Measurements from ENCODE around the gene CPED1.
"Not testable (repeated sequence)": the region's sequence is repeated elsewhere in the genome, so short reads cannot be mapped to it uniquely, and the experiment has no call there.

CPED1 gene

DNA sequence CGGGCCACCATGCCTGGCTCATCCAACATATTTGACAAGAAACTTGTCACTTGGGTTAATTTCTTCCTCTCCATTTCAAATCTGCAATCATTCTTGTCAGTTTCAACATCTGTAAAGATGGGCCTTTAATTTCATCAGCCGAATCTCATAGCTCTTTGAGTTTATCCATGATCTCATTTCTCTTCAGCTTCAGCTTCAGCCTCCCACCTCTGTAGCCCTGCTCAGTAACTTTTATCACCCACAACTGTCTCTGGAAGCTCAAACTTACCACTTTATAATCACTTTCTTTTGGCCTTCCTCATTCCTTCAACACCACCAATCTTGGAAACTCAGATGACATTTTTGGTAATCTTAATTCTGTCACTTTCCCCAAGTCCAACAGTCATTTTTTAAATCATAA, 83.2 kb downstream of the CPED1 start:
- no peak for DNase-seq (ENCODE audit: low read depth)

- no peak for DNase-seq (ENCODE audit: low read depth)
Observed at GRCh38 chr7:121072826-121073225, 84.3 kb downstream of the CPED1 start.

- DNase-seq (ENCODE audit: low read depth): no peak
Observed at GRCh38 chr7:121073463-121074099, 85.1 kb downstream of the CPED1 start.

GRCh38 chr7:121075424-121075841, 86.9 kb downstream of the CPED1 start:
- not testable (repeated sequence) for DNase-seq (ENCODE audit: low read depth)

DNA sequence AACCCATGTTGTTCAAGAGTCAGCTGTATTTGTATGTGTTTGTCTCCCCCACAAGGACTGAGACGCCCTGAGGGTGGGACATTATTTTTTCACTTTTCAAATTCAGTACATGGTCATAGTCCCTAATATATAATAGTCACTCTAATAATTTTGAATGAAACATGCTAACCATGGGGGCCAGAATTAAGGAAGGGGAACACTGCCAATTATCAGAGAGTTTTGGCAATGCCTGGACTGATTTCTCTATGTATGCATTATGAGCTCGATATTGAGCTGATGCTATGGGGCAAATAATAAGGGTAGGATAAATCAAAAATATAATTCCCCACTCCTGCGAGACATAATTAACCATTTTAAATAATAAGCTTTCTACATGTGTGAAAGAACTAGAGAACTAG, 87.4 kb downstream of the CPED1 start:
- DNase-seq (ENCODE audit: low read depth): no peak

DNA sequence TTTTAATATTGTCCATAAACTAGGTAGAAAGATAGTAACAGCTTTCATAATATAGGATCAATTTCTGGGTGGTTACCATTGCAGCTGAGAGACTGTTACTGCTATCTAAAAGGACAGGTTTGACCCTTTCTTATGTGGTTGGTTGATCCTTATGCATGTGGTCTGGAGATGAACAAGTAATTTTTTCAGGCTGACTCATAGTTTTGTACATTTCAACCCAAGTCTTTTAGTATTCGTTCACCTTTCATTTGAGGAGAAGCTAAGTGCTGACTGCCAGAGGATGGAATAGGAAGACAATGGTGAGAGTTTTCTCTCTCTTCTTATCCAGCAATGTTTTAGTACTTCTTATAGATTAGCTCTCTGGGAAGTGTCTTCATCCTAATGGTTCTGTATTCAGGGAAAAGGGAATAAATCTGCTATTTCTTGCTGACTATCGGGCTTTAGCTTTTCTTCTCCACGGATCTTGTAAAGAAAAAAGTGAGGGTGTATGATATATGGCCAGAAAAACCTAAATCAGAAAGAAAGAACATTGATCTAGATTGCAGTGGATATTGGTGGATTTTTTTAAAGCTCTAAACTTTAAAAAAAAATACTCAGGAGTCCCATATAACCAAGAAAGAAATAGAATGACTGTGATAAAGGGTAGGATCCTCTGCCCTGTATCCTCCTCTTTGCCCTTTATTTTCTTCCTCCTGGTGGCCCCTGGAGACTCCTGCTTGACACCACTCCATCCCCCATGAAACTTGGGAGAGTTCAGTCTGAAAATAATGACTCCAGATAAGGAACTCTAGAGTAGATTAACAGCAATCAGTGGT, 88.0 kb downstream of the CPED1 start:
- no peak for DNase-seq (ENCODE audit: low read depth)

DNA sequence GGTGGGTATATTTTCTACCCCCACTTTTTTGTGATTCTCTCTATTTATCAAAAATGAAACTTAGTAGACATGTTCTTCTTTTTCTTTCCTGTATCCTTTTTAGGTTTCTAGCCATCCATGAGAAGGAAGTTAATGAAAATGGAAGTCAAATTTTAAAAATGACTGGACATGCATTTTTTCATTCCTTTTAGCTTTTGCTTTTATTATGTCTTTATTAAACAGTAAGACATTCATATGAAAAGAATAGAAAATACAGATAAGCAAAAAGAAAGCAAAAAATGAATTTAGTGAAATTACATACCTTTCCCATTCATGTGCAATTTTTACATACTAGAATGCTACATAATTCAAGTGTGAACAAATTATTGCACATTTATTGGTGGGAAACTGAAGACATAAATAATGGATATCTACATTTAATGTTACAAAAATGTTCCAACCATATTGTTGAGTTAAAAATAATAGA, 88.7 kb downstream of the CPED1 start:
- no peak for DNase-seq (ENCODE audit: low read depth)

- DNase-seq (ENCODE audit: low read depth): no peak
Observed at GRCh38 chr7:121078701-121079227, 90.3 kb downstream of the CPED1 start.

- no peak for DNase-seq (ENCODE audit: low read depth)
Observed at GRCh38 chr7:121079425-121080169, 91.1 kb downstream of the CPED1 start.

GRCh38 chr7:121080257-121080912, 91.9 kb downstream of the CPED1 start:
- DNase-seq (ENCODE audit: low read depth): no peak

GRCh38 chr7:121080913-121081326, 92.4 kb downstream of the CPED1 start:
- no peak for DNase-seq (ENCODE audit: low read depth)

- DNase-seq (ENCODE audit: low read depth): peak; percentile 56
Observed at GRCh38 chr7:121081327-121081936, 92.9 kb downstream of the CPED1 start.

DNA sequence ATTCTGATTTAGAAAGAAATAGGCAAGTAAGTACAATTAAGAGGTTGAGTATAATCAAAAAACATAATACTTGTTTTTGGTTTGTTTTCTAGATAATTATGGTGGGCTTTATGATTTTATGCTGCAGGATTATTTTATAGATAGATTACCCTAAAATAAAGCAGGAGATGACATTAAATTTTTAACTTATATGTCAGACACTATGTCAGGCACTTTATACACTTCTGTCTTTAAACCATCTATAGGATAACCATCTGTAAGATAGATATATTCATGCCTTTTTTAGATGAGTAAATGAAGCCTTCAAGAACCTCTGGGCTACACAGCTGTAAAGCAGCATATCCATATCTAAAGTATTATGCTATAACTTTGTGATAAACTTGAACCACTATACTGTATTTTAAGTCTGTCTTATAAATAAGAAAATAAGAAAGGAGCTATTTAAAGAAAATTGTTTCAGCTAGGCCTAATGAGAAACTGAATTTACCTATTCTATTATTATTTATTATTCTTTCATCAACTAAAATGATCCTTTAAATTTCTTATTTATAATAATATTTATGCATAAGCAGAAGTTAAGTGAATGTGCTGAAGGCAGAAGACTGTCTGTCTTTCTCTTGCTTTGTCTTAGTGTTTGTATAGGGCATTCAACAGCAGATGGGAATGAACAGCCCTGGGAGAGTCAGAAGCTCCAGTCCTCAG, 94.0 kb downstream of the CPED1 start:
- no peak for DNase-seq (ENCODE audit: low read depth)

- no peak for DNase-seq (ENCODE audit: low read depth)
Observed at GRCh38 chr7:121083138-121083789, 94.8 kb downstream of the CPED1 start.

DNA sequence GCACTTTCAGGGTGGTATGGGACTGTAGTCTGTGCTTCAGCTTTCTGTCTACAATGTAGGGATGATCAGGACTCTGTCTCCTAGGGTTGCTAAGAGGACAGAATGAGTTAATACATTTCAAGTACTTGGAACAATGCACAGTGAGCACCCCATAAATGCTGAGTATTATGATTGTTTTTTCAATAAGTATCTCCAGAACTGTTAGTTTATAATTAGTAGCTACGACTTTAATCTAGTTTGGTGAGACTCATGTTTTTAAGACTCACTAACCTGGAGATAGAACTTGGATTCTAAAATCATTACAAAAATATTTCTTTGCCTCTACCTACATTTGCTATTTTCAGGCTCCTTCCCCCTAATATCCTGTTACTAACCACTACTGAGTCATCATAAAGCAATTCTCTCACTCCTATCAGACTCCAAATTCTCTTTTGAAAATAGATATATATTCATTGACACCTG, 95.3 kb downstream of the CPED1 start:
- DNase-seq (ENCODE audit: low read depth): no peak

DNA sequence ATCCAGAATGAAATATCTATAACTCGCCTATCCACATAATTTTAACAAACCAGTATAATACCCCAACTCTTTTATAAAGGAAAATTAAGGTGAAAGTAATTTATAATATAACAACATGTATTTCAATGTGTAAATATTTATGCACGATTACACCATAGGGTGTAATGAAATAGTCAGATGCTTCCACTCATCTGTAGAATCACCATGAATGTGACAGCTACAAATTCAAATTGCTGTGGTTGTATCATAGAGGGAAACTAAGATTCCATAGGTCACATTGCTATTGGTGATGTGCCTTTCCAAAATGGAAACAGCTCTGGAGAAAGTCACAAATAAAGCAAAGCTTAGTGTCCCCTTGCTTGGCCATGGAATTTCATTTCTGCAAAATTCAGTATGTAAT, 95.7 kb downstream of the CPED1 start:
- DNase-seq (ENCODE audit: low read depth): no peak

DNA sequence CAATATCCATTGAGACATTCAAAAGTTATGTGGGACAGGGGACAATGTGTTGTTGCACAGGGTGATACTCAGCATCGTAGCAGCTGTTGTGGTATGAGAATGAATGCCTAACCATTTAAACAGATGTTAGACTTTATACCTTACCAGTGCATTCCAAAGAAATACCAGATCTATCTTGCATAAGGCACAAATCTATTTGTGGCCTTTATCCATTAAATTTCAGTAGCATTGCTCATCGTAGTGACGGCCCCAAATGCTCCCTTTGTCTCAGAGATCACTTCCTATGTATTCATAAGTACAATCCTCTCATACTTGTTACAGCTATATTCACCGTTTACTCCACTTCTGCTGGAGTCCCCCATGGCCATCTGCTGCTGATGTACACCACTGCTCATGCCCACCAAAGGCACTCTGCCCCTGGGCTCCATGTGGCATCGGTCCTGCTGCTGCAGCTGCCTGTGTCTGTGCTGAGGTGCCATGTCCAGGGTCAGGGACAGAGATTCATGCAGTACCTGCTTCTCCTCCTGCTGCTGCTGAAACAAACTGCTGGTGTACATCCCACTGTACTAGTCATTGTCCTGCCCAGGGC, 96.3 kb downstream of the CPED1 start:
- peak; percentile 81 for DNase-seq (ENCODE audit: low read depth)

DNA sequence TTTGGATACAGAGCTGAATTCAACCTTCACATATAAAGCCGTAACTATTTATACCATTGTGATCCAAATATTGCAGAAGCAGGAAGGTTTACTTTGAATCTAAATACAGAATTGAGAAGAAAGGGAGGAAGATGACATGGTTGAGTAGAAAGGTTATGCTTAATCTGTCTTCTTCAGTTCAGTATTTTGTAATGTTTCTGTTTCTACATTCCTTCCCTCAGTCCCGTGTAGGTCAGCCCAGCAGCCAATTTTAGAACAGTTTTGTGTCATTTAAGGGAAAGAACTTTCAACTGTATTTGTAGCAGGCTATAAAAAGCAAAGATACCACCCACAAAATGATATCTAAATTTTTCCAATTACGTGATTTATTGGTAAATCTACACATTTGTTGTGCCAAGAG, 97.4 kb downstream of the CPED1 start:
- DNase-seq (ENCODE audit: low read depth): no peak

- no peak for DNase-seq (ENCODE audit: low read depth)
Observed at GRCh38 chr7:121088870-121089269, 100.4 kb downstream of the CPED1 start.

GRCh38 chr7:121094829-121095228, 106.3 kb downstream of the CPED1 start:
- DNase-seq (ENCODE audit: low read depth): no peak
